GM12892 (cell line): ENCODE data around the gene LAMC2.

ENCODE experiments used
- POLR2A ChIP-seq: IDR thresholded peaks from 2 replicates; pipeline ENCODE4 v1.6.1; 2011; ENCODE audit warnings: low read depth, low read length, control low read depth
- POLR2AphosphoS5 ChIP-seq: IDR thresholded peaks from 2 replicates; pipeline ENCODE4 v1.6.1; 2011; ENCODE audit warnings: low read depth, low read length, control low read depth

DNA sequence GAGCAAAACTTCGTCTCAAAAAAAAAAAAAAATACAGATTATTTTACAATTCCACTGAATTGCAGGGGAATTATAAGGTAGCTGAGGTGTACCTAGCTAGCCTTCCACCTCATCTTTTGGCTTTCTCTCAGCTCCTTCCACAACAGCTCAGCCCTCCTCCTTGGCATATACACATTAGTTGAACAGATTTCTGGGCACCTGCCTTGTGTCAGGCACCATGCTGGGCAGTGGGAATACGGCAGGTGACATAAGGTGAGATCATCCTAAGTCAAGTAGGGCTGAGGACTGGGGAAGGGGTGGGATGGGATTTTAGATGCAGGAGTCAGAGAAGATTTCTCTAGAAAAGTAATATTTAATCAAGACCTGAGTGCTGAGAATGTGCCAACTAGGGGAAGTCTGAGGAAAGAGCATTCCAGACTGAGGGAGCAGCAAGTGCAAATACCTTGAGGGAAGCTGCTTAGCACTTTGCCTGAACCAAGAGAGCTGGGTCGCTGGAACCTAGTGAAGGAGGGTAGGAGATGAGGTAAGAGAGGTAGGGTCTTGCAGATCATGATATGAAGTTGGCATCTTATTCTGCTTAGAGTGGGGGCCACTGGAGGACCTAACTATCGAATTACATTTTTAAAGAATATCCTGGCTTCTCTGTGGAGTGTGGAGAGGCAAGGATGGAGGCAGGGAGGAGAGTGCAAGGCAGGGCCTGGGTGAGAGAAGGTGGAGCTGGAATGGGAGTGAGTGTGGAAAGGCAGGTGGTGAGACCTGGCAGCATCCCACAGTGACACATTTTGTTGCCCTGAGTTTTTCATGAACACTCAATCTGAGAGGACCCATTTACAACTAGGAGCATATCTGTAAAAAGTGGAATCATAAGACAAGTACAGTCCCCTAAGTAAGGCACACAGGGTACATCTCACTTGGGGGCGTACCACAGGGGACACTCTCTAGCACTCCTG is 28.2 kb downstream of the LAMC2 start:
- no peak for TF ChIP-seq POLR2AphosphoS5
- TF ChIP-seq POLR2A = no peak
